ENCODE results near the gene RPL22.

RPL22 gene

GRCh38 chr1:6199298-6200187 lies at the start of gene RPL22:
Gene RPL22 (minus strand): TSS chr1:6199595. CDS start chr1:6199573, 22 bp downstream.
- peak; percentile 96 to 97 for DNase-seq (ENCODE audit: low read depth in 2 of 2)

DNA sequence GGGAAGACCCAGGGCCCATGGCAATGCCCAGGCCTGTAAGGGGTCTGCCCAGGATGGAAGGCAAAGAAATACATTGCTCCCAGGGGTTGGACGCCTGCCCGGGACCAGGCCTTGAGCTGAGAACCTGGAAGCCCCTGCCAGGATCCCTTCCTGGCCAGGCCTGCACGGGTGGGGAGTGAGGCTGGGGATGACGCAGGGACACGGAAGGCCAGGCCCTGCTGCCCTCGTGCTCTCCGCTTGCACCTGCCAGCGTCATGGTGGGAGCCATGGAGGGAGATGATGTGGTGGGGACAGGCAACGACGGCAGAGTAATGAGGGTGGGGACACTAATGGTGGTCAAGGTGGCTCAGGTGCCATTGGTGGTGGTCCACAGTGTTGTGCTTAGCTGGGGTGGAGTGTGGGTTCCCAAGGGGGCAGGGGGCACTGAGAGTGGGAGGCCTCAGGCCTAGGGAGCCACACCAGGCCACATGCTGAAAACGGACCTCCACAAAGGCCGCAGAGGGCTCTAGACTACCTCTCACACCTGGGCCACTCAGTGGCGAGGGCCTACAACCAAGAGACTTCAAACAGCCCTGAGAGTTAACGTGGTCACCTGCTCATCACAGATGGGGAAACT lies 48.9 kb upstream of the RPL22 start:
- DNase-seq (ENCODE audit: low read depth in 2 of 2), result no peak

- no peak for DNase-seq (ENCODE audit: low read depth in 2 of 2)
Observed at GRCh38 chr1:6247651-6248050, 48.3 kb upstream of the RPL22 start.

DNA sequence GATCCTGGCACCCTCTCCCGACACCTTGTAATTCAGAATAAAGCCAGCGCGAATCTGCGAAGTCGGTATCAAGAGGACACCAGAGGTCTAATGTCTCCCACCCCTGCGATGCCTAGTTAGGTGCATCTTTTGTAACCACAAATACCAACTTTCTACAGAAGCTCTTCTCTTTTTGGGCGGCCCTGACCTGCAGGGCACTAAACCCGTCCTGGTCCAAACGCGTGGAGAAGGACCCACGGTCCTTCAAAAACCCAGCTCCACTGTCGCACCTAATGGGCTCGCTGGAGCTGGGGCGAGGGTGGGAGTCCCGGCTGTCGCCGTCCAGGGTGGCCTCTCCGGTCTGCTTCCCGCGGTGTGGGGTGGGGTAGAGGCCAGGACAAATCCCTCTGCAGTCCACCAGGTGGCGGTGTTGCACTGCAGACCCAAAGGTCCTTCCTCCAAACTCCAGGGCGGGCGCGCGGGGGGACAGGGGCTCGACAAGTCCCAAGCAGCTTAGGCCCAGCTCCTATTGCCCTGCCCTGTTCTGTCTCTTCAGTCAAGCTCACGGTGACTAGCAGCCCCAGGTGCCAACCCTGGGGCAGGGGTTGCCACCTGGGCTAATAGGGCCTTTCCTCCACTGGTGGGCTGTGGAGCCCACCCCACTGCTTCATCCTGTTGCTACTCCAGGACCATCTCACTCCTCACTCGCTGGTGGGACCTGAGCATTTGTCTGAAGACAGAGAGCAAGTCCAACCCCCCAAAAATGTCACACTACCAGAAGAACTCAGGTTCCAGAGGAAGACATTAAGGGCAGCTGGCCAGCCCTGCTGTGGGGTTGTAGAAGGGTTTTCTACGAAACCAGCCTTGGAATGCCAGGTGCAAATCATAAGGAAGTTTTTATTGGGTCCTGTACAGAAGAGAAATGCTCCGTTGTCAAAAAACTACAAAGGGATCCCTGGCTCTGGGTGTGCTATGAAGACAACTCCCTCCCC lies 47.4 kb upstream of the RPL22 start:
- DNase-seq (ENCODE audit: low read depth in 2 of 2), result peak; percentile 67 to 77

- peak in 1 of 2 donors; percentile 42 for DNase-seq (ENCODE audit: low read depth in 2 of 2)
Observed at GRCh38 chr1:6245869-6246496, 46.6 kb upstream of the RPL22 start.

- DNase-seq (ENCODE audit: low read depth in 2 of 2), result peak; percentile 56 to 72
Observed at GRCh38 chr1:6245086-6245868, 45.9 kb upstream of the RPL22 start.

DNA sequence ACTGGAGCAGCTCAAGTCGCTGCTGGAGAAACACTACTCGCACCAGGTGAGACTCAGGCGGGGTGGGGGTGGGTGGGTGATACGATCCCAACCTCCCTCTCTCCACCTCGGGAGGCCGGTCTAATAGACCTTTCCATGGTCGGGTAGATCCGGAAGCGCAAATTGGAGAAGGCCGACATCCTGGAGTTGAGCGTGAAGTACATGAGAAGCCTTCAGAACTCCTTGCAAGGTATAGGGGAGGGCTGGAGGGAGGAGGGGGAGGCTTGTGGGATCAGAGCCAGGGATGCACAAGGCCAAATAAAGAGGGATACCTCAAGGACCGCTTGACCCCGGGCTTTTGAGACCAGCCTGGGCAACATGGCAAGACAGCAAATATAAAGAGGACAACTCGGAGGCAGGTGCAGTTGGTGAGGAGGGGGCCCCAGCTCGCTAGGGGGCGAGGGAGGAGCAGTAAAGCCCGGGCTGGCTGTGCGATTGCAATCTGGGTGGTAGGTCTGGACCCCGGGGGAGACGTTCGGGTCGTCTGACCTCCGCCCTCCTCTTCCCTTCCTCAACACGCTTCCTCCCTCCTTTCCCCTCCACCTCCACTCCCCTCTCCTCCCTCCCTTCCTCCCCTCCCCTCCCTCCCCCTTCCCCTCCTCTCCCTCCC lies 45.1 kb upstream of the RPL22 start:
- DNase-seq (ENCODE audit: low read depth in 2 of 2), result no peak

- DNase-seq (ENCODE audit: low read depth in 2 of 2), result no peak
Observed at GRCh38 chr1:6243993-6244392, 44.6 kb upstream of the RPL22 start, which contains the start of gene HES3. Gene HES3 (plus strand): TSS chr1:6244179. CDS start chr1:6244366, 187 bp downstream.

DNA sequence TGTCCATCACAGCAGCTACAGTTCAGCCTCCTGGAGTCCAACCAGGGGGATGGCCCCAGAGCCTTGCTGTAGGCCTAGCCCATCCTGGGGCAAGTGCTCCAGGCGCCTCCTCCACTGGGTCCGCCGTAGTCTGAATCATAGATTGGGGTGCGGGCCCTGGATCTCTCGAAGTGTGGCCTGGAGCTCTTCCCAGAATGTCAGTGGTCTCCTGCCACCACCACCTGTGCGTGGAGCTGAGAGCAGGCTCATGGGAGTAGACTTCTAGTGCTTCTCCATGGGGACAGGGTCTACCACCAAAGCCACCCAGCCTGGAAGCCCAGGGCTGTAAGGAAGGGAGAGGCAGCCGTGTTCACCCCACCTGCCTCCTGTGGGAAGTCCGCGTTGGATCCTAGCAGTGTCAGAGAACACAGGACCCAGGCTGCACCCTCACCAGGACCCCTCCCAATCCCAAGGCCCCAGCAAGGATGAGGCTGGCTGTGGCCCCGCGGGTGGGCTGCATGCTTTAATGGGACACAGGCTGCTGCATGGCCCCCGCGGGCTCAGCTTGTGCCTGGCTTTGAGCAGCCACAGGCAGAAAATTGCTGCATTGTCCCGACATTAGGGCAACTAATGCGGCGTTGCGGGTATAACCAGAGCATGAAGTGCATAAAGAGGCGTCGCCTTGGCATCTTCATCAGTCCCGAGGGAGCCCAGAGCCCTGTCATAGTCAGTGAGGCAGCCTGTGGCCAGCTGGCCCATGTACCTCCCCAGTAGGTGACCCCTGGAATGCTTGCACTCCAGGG lies 43.8 kb upstream of the RPL22 start:
- DNase-seq (ENCODE audit: low read depth in 2 of 2), result no peak

DNA sequence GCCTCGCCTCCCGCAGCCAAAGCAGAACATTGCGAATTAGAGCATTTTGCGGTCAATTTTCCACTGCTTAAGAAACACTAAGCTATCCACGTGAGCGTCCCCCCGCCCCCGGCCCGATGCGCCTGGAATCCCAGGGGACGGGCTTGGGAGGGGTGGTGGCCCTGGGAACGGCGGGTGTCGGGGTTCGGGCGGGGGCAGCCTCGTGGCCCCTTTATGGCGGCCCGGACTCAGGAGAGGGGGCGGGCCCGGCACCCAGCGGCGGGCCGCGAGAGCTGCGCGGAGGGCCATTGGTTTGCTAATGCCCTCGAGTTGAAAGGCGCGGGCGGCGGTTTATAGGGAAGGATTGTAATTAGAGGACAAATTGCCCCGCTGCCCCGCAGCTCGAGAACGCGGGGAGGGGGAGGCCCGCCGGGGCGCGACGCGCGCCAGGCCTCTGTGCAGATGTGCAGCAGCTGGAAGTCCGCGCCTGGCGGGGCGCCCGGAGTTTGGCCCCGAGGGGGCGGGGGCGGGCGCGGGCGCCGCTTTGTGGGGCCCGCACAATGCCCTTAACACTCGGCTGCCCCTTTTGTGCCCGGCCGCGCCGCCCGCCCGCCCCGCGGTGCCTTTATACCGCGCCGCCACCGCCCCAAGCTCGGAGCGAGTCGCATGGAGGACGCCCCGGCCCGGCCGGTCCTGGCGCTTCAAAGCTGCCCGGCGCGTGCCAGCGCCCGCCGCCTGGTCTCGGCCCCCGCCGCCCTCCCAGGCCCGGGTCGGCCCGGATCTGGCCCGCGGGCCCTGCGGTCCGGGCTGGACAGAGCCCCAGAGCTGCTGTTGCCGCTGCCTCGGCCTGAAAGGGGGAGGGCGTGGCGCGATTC lies 42.7 kb upstream of the RPL22 start:
- DNase-seq (ENCODE audit: low read depth in 2 of 2), result no peak

- DNase-seq (ENCODE audit: low read depth in 2 of 2), result no peak
Observed at GRCh38 chr1:6241107-6241886, 41.9 kb upstream of the RPL22 start.

- no peak for DNase-seq (ENCODE audit: low read depth in 2 of 2)
Observed at GRCh38 chr1:6239950-6240768, 40.8 kb upstream of the RPL22 start.

DNA sequence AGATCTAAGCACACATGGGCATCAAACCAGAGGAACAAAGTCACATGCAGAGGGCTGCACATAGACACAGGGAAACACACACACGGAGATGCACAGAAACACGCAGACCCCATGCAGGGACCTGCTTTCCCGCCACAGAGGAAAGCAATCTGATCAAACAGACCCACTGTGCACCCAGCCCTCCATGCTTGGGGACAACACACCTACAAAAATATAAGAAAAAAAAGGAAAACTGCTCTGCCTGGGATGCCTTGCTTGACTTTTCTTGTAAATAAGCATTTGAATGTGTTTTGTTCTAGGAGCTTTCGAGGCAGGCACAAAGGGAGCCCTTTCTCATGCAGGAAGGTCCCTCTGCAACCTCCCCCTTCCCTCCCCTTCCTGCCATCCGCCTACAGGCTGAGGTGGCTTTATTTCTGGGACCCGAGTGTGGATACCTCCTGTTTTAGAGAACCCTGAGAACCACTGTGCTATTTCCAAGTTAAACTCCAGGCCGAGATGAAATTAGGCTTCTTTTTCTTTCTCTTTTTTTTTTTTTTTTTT lies 39.9 kb upstream of the RPL22 start:
- no peak for DNase-seq (ENCODE audit: low read depth in 2 of 2)

DNA sequence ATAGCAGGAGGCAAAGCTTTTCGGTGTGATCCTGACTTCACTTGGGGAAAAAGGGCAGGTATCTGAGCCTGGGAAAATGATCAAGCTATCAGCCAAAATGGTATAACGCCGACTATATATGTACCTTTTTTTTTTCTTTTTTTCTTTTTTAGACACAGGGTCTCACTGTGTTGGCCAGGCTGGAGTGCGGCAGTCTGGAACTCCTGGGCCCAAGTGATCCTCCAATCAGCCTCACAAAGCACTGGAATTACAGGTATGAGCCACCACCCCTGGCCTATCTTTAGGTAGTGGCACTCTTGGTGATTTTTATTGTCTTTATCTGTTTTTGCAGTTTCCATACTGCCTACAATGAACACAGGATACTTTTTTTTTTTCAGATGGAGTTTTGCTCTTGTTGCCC lies 37.7 kb upstream of the RPL22 start:
- no peak for DNase-seq (ENCODE audit: low read depth in 2 of 2)

GRCh38 chr1:6235296-6235677 lies 35.9 kb upstream of the RPL22 start:
- DNase-seq (ENCODE audit: low read depth in 2 of 2), result no peak

GRCh38 chr1:6234502-6235295 lies 35.3 kb upstream of the RPL22 start:
- DNase-seq (ENCODE audit: low read depth in 2 of 2), result no peak
